HepG2 (cell line): ENCODE results near the gene DAB2. TPM values are rescaled to one million over a fixed set of nuclear protein-coding genes. Genes with fewer than 3 reads are reported as not detected.

ENCODE experiments used
- ATAC-seq: fragments of 200-7000 bp; cut with Tn5 transposase; 3 replicates; pipeline ENCODE4 v1.9.1; 2020; ENCODE audit warnings: mild to moderate bottlenecking, moderate library complexity
- BruUV-seq: library from RNA; stranded (reverse); fragments of 400-500 nt; replicated peaks from 2 replicates; lab custom pipeline; 2021; lab: Mats Ljungman, UMichigan
- CTCF ChIA-PET: fragments of 300-600 bp; formaldehyde crosslinking; extraction: SDS; loops from one replicate; lab custom pipeline; 2021; ENCODE audit warnings: low total read pairs, inconsistent platforms, low intra/inter-chr PET ratio; lab: Yijun Ruan, JAX
- POLR2A ChIA-PET: fragments of 350-600 bp; sonication (Branson Sonifier 250); formaldehyde crosslinking; loops from one replicate; lab custom pipeline; 2020; ENCODE audit warnings: antibody characterized with exemption, inconsistent platforms; lab: Yijun Ruan, JAX
- DNase-seq: peaks from one replicate; pipeline ENCODE4 v3.0.0-alpha.2; 2015; ENCODE audit warnings: low spot score
- FAIRE-seq: peaks from 3 replicates; lab custom pipeline; 2011; peaks lifted over from hg19 to GRCh38; lab: Jason Lieb, UNC
- H2AFZ ChIP-seq: one replicate; pipeline ENCODE4 v1.6.1; 2011; ENCODE audit warnings: low read length, inconsistent platforms
- H3K27ac ChIP-seq: fragments of 300-600 bp; 3 replicates; pipeline ENCODE4 v1.8.0; 2011; ENCODE audit warnings: mixed run types, mild to moderate bottlenecking, mixed read lengths, low read length, inconsistent platforms; ENCODE audit not compliant: insufficient read depth; ENCODE audit errors: extremely low read length
- H3K27me3 ChIP-seq, 2 experiments: fragments of 200-600 bp in 1 of 2; 2 replicates in 1 of 2; 3 replicates in 1 of 2; pipeline versions ENCODE4 v1.6.0 to v1.8.0; 2011; ENCODE audit warnings: low read length in 2 of 2, mild to moderate bottlenecking in 2 of 2, moderate library complexity in 2 of 2, inconsistent platforms in 1 of 2; ENCODE audit not compliant: insufficient read depth in 2 of 2, control insufficient read depth in 1 of 2
- H3K36me3 ChIP-seq, 2 experiments: fragments of 200-600 bp in 1 of 2; replicated peaks in 1 of 2; 2 replicates in 1 of 2; 3 replicates in 1 of 2; pipeline versions ENCODE4 v1.5.1 to v1.8.0; 2011; ENCODE audit warnings: low read length in 2 of 2, inconsistent platforms in 1 of 2; ENCODE audit not compliant: insufficient read depth in 2 of 2, control insufficient read depth in 1 of 2
- H3K4me1 ChIP-seq: 2 replicates; pipeline ENCODE4 v1.5.1; 2012; ENCODE audit warnings: low read length, inconsistent platforms; ENCODE audit not compliant: insufficient read depth
- H3K4me2 ChIP-seq: 2 replicates; pipeline ENCODE4 v1.6.0; 2011; ENCODE audit warnings: low read depth, low read length, inconsistent platforms
- H3K4me3 ChIP-seq, 3 experiments: fragments of 200-600 bp in 1 of 3; sonication (generic), shearing (Covaris generic) in 1 of 3; replicated peaks in 1 of 3; 2 replicates each; pipeline ENCODE4 v1.5.1; 2011 to 2016; ENCODE audit warnings: low read length in 3 of 3, inconsistent platforms in 2 of 3, low read depth in 2 of 3, mild to moderate bottlenecking in 2 of 3, control low read depth in 1 of 3, mixed read lengths in 1 of 3; ENCODE audit not compliant: insufficient read depth in 1 of 3
- H3K79me2 ChIP-seq: one replicate; pipeline ENCODE4 v1.6.1; 2011; ENCODE audit warnings: low read length, inconsistent platforms; ENCODE audit not compliant: insufficient read depth
- H3K9ac ChIP-seq: 2 replicates; pipeline ENCODE4 v1.6.0; 2011; ENCODE audit warnings: mild to moderate bottlenecking, low read depth, low read length, inconsistent platforms; ENCODE audit not compliant: insufficient read depth
- H3K9me3 ChIP-seq: 2 replicates; pipeline ENCODE4 v1.5.1; 2012; ENCODE audit warnings: mild to moderate bottlenecking, low read length
- H4K20me1 ChIP-seq: 2 replicates; pipeline ENCODE4 v1.6.0; 2011; ENCODE audit warnings: inconsistent platforms, mild to moderate bottlenecking, low read length, moderate library complexity; ENCODE audit not compliant: insufficient read depth
- ATRX ChIP-seq: sonication (generic); formaldehyde crosslinking; IDR thresholded peaks from 2 replicates; pipeline ENCODE4 v1.4.0; 2020; ENCODE audit warnings: missing genetic modification reagents, borderline replicate concordance
- CC2D1A ChIP-seq: sonication (generic); formaldehyde crosslinking; IDR thresholded peaks from 2 replicates; pipeline ENCODE4 v1.8.1; 2023; ENCODE audit warnings: mild to moderate bottlenecking, missing genetic modification reagents
- CEBPB ChIP-seq: IDR thresholded peaks from 2 replicates; pipeline ENCODE4 v1.6.1; 2011; ENCODE audit warnings: low read depth, low read length, improper control_type of control experiment, borderline replicate concordance
- E2F1 ChIP-seq: sonication (generic); formaldehyde crosslinking; IDR thresholded peaks from 2 replicates; pipeline ENCODE4 v1.5.0; 2020; ENCODE audit warnings: missing genetic modification reagents
- KAT8 ChIP-seq: IDR thresholded peaks from 2 replicates; pipeline ENCODE4 v1.6.1; 2016; ENCODE audit warnings: missing genetic modification reagents, missing compliant biosample characterization
- KLF16 ChIP-seq, 2 experiments: sonication (generic) in 1 of 2; formaldehyde crosslinking in 1 of 2; IDR thresholded peaks; 2 replicates each; pipeline versions ENCODE4 v1.6.1 to v1.8.0; 2016 to 2023; ENCODE audit warnings: missing genetic modification reagents in 2 of 2, missing compliant biosample characterization in 1 of 2
- MIER3 ChIP-seq: IDR thresholded peaks from 2 replicates; pipeline ENCODE4 v1.6.1; 2016; ENCODE audit warnings: missing compliant biosample characterization, borderline replicate concordance
- RFX1 ChIP-seq: fragments of 450-650 bp; IDR thresholded peaks from 2 replicates; pipeline ENCODE4 v1.6.1; 2017
- RNF2 ChIP-seq: fragments of 450-650 bp; conservative IDR thresholded peaks from 2 replicates; pipeline ENCODE4 v1.6.1; 2016; ENCODE audit warnings: low read depth
- SNAI1 ChIP-seq: sonication (generic); formaldehyde crosslinking; IDR thresholded peaks from 2 replicates; pipeline ENCODE4 v1.5.0; 2020; ENCODE audit warnings: mild to moderate bottlenecking, missing genetic modification reagents, borderline replicate concordance
- U2AF2 ChIP-seq: fragments of 200-400 bp; formaldehyde crosslinking; IDR thresholded peaks from 2 replicates; pipeline ENCODE4 v1.6.1; 2017; ENCODE audit warnings: low read depth, mild to moderate bottlenecking, low read length
- ZNF546 ChIP-seq: sonication (generic); formaldehyde crosslinking; conservative IDR thresholded peaks from 2 replicates; pipeline ENCODE4 v1.8.1; 2023; ENCODE audit warnings: mild to moderate bottlenecking, missing genetic modification reagents
- ZNF569 ChIP-seq: sonication (generic); formaldehyde crosslinking; IDR thresholded peaks from 2 replicates; pipeline ENCODE4 v1.5.0; 2020; ENCODE audit warnings: mild to moderate bottlenecking, missing genetic modification reagents, moderate library complexity, borderline replicate concordance
- ZNF883 ChIP-seq: sonication (generic); formaldehyde crosslinking; IDR thresholded peaks from 2 replicates; pipeline ENCODE4 v1.5.1; 2020; ENCODE audit warnings: mild to moderate bottlenecking, missing genetic modification reagents; ENCODE audit errors: not compliant biosample characterization
- WGBS: methylation state at CpG from one replicate; pipeline ENCODE4 v1.1.6; 2017; ENCODE audit warnings: low lambda C conversion rate; 5-methylcytosine and 5-hydroxymethylcytosine counted together
- in situ Hi-C: cut with HindIII; loops from 2 replicates; pipeline ENCODE4 v1.10.0; 2017; ENCODE audit warnings: low pct_unique_long_range_greater_than_20kb; ENCODE audit not compliant: extremely low pct_ligation_motif_present
- intact Hi-C: fragments of 100-400 bp; cut with micrococcal nuclease; formaldehyde crosslinking; loops from one replicate; pipeline ENCODE4 v1.10.0; 2022; ENCODE audit not compliant: unreplicated experiment
- polyA plus RNA-seq, 8 experiments: library from polyadenylated mRNA; depleted of rRNA in 3 of 8; stranded (reverse) in 7 of 8; unstranded in 1 of 8; fragments of >200 nt; fragmentation: Illumina TruSeq in 4 of 8; extraction: Trizol in 4 of 8; gene quantifications; 2 replicates each; pipeline versions ENCODE4 v1.2.1 to v1.2.3, GENCODE V29; 2011 to 2016; ENCODE audit warnings: low read depth in 4 of 8, missing spikeins in 1 of 8, mixed read lengths in 1 of 8; ENCODE audit not compliant: insufficient read depth in 1 of 8
- total RNA-seq, 5 experiments: library from RNA; depleted of rRNA; stranded (reverse); fragments of >200 nt; fragmentation: Illumina TruSeq; extraction: Trizol; gene quantifications; 2 replicates each; pipeline ENCODE4 v1.2.3, GENCODE V29; 2016; ENCODE audit warnings: low read depth in 1 of 5
- TF ChIP-seq, protein P1 (sequence below): sonication (generic); formaldehyde crosslinking; conservative IDR thresholded peaks from 2 replicates; pipeline ENCODE4 v1.8.0; 2022; ENCODE audit warnings: missing genetic modification reagents
- TF ChIP-seq, protein P2 (sequence below): sonication (generic); formaldehyde crosslinking; IDR thresholded peaks from 2 replicates; pipeline ENCODE4 v1.4.0; 2020; ENCODE audit warnings: low read depth, mild to moderate bottlenecking, missing genetic modification reagents
- TF ChIP-seq, protein P3 (sequence below), 2 experiments: fragments of 450-650 bp in 1 of 2; sonication (generic) in 1 of 2; formaldehyde crosslinking; IDR thresholded peaks; 2 replicates each; pipeline versions ENCODE4 v1.5.0 to v1.8.0; 2020 to 2022; ENCODE audit warnings: mild to moderate bottlenecking in 1 of 2, missing genetic modification reagents in 1 of 2
- TF ChIP-seq, protein P4 (sequence below): sonication (generic); formaldehyde crosslinking; IDR thresholded peaks from 2 replicates; pipeline ENCODE4 v1.5.0; 2020; ENCODE audit warnings: missing genetic modification reagents, mild to moderate bottlenecking, borderline replicate concordance

DAB2 gene
- total and polyA plus RNA-seq, 2 of the 13 experiments (the other 11 are each of a cell fraction or from before 2014, with no cell fraction given): 6.4 to 6.5 TPM

GRCh38 chr5:39420482-39421145 is 4.2 kb downstream of the DAB2 start:
- intact Hi-C loops: no loop called here
- no peak for DNase-seq

More at GRCh38 chr5:39420482-39421145, 4.2 kb downstream of the DAB2 start:
- no peak overlapping the region for H2AFZ ChIP-seq
- no peak overlapping the region for H3K4me2 ChIP-seq
- H3K27ac ChIP-seq: no peak overlapping the region
- 89% methylated on average over 6 of the region's 6 CpGs for WGBS
- H3K9me3 ChIP-seq: no peaks in the 10 kb centered on the region
- BruUV-seq: no TSS peak
- H3K27me3 ChIP-seq: no peaks in the 10 kb centered on the region; a peak in 1 of 5 replicates
- H3K36me3 ChIP-seq: peaks cover 0 to under 1% of the 10 kb centered on the region in 2 experiments; a peak in 1 of 5 replicates
- H4K20me1 ChIP-seq: no peaks in the 10 kb centered on the region
- ChIA-PET CTCF (no interaction called here), POLR2A (interaction anchor here (1.0 kb wide), 1 partner anchor 20 kb away, joined by 3 read pairs; no protein-coding TSS in a partner anchor)
- in situ Hi-C loops: no loop called here
- no peak for ATAC-seq
- H3K9ac ChIP-seq: no peak overlapping the region
- no peak for FAIRE-seq
- H3K4me3 ChIP-seq: no peak overlapping the region
- peaks cover 13% of the 10 kb centered on the region for H3K79me2 ChIP-seq
- TF ChIP-seq ATRX (CRISPR knock-in tag) (no peak), RFX1 (peak; percentile 15; the same call in 1 of the 2 replicates), ZNF546 (CRISPR knock-in tag) (no peak), MIER3 (CRISPR knock-in tag) (no peak), RNF2 (no peak), ZNF569 (CRISPR knock-in tag) (no peak), KLF16 (CRISPR knock-in tag; IDR thresholded peaks at IDR 0.05) (no peak), E2F1 (CRISPR knock-in tag) (no peak), ZNF883 (CRISPR knock-in tag) (no peak), U2AF2 (no peak), CEBPB (0 out of 2 replicates have a peak, but pooled peaks have one; percentile 8), SNAI1 (CRISPR knock-in tag) (no peak), KAT8 (CRISPR knock-in tag) (no peak), CC2D1A (CRISPR knock-in tag) (no peak)
- TF ChIP-seq, protein P1, sequence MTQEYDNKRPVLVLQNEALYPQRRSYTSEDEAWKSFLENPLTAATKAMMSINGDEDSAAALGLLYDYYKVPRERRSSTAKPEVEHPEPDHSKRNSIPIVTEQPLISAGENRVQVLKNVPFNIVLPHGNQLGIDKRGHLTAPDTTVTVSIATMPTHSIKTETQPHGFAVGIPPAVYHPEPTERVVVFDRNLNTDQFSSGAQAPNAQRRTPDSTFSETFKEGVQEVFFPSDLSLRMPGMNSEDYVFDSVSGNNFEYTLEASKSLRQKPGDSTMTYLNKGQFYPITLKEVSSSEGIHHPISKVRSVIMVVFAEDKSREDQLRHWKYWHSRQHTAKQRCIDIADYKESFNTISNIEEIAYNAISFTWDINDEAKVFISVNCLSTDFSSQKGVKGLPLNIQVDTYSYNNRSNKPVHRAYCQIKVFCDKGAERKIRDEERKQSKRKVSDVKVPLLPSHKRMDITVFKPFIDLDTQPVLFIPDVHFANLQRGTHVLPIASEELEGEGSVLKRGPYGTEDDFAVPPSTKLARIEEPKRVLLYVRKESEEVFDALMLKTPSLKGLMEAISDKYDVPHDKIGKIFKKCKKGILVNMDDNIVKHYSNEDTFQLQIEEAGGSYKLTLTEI: no peak
- TF ChIP-seq, protein P2, sequence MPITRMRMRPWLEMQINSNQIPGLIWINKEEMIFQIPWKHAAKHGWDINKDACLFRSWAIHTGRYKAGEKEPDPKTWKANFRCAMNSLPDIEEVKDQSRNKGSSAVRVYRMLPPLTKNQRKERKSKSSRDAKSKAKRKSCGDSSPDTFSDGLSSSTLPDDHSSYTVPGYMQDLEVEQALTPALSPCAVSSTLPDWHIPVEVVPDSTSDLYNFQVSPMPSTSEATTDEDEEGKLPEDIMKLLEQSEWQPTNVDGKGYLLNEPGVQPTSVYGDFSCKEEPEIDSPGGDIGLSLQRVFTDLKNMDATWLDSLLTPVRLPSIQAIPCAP: no peak
- TF ChIP-seq, protein P3, sequence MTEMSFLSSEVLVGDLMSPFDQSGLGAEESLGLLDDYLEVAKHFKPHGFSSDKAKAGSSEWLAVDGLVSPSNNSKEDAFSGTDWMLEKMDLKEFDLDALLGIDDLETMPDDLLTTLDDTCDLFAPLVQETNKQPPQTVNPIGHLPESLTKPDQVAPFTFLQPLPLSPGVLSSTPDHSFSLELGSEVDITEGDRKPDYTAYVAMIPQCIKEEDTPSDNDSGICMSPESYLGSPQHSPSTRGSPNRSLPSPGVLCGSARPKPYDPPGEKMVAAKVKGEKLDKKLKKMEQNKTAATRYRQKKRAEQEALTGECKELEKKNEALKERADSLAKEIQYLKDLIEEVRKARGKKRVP (CRISPR knock-in tag; IDR thresholded peaks at IDR 0.05): no peak
- TF ChIP-seq, protein P4, sequence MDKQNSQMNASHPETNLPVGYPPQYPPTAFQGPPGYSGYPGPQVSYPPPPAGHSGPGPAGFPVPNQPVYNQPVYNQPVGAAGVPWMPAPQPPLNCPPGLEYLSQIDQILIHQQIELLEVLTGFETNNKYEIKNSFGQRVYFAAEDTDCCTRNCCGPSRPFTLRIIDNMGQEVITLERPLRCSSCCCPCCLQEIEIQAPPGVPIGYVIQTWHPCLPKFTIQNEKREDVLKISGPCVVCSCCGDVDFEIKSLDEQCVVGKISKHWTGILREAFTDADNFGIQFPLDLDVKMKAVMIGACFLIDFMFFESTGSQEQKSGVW (CRISPR knock-in tag): no peak
- TF ChIP-seq, all 625 proteins: peak for 2
- H3K4me1 ChIP-seq: peaks cover 63% of the 10 kb centered on the region
